DOHH2 (cell line): ENCODE results near the gene VPS54.

ENCODE experiments used
- H3F3A ChIP-seq: fragments of 200-600 bp; sonication (generic), shearing (Covaris generic); 2 replicates; pipeline ENCODE4 v1.6.0; 2016; ENCODE audit warnings: antibody characterized with exemption, mild to moderate bottlenecking; ENCODE audit not compliant: control insufficient read depth, insufficient read depth
- H3K27ac ChIP-seq: fragments of 200-600 bp; sonication (generic); 2 replicates; pipeline ENCODE4 v1.5.1; 2014; ENCODE audit warnings: low read depth, mild to moderate bottlenecking, low read length, moderate library complexity
- H3K27me3 ChIP-seq: fragments of 200-600 bp; sonication (generic); 2 replicates; pipeline ENCODE4 v1.6.1; 2014; ENCODE audit warnings: mild to moderate bottlenecking, low read length, mixed read lengths; ENCODE audit not compliant: control insufficient read depth
- H3K36me3 ChIP-seq: fragments of 200-600 bp; sonication (generic); 2 replicates; pipeline ENCODE4 v1.6.1; 2014; ENCODE audit warnings: mild to moderate bottlenecking, low read length, moderate library complexity, mixed read lengths; ENCODE audit not compliant: control insufficient read depth
- H3K4me1 ChIP-seq: fragments of 200-600 bp; sonication (generic); 2 replicates; pipeline ENCODE4 v1.6.1; 2014; ENCODE audit warnings: mild to moderate bottlenecking, low read length, mixed read lengths; ENCODE audit not compliant: control insufficient read depth
- H3K4me2 ChIP-seq: fragments of 200-600 bp; sonication (generic); 2 replicates; pipeline ENCODE4 v1.6.0; 2014; ENCODE audit warnings: mild to moderate bottlenecking, low read length, moderate library complexity
- H3K4me3 ChIP-seq: fragments of 200-600 bp; sonication (generic); 2 replicates; pipeline ENCODE4 v1.5.1; 2014; ENCODE audit warnings: mild to moderate bottlenecking, low read length, mixed read lengths
- H3K79me2 ChIP-seq: fragments of 200-600 bp; sonication (generic); 2 replicates; pipeline ENCODE4 v1.6.1; 2014; ENCODE audit warnings: mild to moderate bottlenecking, low read length, mixed read lengths; ENCODE audit not compliant: control insufficient read depth
- H3K9me2 ChIP-seq: fragments of 200-600 bp; sonication (generic); replicated peaks from 2 replicates; pipeline ENCODE4 v1.6.1; 2014; ENCODE audit warnings: mild to moderate bottlenecking, low read length, mixed read lengths; ENCODE audit not compliant: control insufficient read depth
- H3K9me3 ChIP-seq: fragments of 200-600 bp; sonication (generic); 2 replicates; pipeline ENCODE4 v1.6.1; 2014; ENCODE audit warnings: antibody characterized with exemption, low read length, mixed read lengths; ENCODE audit not compliant: control insufficient read depth, insufficient read depth
- H4K20me1 ChIP-seq: fragments of 200-600 bp; sonication (generic); 2 replicates; pipeline ENCODE4 v1.6.0; 2014; ENCODE audit warnings: low read depth, mild to moderate bottlenecking, antibody characterized with exemption, low read length, moderate library complexity; ENCODE audit not compliant: control insufficient read depth, insufficient read depth
- EZH2phosphoT487 ChIP-seq: fragments of 200-600 bp; sonication (generic); IDR thresholded peaks from 2 replicates; pipeline ENCODE4 v1.6.1; 2017; ENCODE audit warnings: borderline replicate concordance, mild to moderate bottlenecking, antibody characterized with exemption, low read length, moderate library complexity, mixed read lengths
- TF ChIP-seq, protein P1 (sequence below): fragments of 200-600 bp; sonication (generic); IDR thresholded peaks from one replicate; pipeline ENCODE4 v1.5.1; 2014; ENCODE audit warnings: antibody characterized with exemption, mild to moderate bottlenecking, low read depth, low read length; ENCODE audit not compliant: poor library complexity, severe bottlenecking

VPS54 gene

DNA sequence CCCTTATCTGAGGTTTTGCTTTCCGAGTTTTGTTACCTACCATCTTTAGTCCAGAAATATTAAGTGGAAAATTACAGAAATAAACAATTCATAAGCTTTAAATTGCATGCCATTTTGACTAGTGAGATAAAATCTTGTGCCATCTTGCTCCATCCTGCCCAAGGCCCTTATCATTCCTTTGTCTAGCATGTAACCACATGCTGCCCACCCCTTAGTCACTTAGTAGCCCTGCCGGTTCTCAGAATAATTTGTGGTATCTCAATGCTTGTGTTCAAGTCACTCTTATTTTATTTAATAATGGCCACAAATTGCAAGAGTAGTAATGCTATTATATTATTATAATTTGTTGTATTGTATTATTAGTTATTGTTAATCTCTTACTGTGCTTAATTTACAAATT is 36.8 kb upstream of the VPS54 start:
- H3K79me2 ChIP-seq: peaks cover 15% of the 10 kb centered on the region; the same call in 1 of the 2 replicates

DNA sequence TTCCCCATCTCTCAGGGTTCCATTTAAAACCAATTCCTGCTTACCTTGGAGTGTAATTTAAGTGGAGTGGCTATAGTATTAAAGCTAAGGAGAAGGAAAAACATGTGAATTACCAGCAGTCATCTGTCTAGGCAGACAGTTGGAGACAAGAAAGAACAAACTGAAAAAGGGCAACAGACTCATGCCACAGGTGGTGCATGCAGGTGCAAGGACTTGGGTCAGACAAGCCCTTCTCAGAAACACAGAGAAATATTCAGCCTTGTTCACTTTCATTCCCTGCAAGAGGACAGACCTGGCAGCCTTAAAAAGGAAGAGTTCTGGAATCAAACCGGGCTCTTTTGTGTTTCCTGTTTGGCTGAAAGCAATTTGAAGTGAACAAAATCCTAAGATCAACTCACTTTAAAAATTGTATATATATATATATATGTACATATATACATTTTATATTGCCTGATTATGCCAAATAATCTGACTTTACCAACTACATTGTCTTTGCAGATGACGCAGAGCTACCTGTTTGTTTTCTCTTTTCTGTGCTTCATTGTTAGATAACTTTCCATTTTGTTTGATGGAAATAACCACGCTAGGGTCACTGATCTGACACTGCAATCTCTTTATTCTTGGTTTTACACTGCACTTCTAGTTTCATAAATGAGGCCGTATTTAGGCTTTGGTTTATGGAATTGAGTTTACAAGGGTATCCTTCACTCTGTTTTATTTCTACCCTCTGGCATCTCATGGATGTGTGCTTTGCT is 35.1 kb upstream of the VPS54 start:
- Histone ChIP-seq H3K4me1 (peaks cover 88% of the 10 kb centered on the region), H3K36me3 (peaks cover 17% of the 10 kb centered on the region), H3K4me2 (peak overlapping the region; percentile 58)

More for the DNA sequence above, 36.8 kb upstream of the VPS54 start:
- peaks cover 6% of the 10 kb centered on the region for H3F3A ChIP-seq
- no peak overlapping the region for H3K4me3 ChIP-seq
- H3K4me2 ChIP-seq: no peak overlapping the region
- TF ChIP-seq, protein P1, sequence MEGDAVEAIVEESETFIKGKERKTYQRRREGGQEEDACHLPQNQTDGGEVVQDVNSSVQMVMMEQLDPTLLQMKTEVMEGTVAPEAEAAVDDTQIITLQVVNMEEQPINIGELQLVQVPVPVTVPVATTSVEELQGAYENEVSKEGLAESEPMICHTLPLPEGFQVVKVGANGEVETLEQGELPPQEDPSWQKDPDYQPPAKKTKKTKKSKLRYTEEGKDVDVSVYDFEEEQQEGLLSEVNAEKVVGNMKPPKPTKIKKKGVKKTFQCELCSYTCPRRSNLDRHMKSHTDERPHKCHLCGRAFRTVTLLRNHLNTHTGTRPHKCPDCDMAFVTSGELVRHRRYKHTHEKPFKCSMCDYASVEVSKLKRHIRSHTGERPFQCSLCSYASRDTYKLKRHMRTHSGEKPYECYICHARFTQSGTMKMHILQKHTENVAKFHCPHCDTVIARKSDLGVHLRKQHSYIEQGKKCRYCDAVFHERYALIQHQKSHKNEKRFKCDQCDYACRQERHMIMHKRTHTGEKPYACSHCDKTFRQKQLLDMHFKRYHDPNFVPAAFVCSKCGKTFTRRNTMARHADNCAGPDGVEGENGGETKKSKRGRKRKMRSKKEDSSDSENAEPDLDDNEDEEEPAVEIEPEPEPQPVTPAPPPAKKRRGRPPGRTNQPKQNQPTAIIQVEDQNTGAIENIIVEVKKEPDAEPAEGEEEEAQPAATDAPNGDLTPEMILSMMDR: no peak
- no peak for TF ChIP-seq EZH2phosphoT487
- H3K27me3 ChIP-seq: no peaks in the 10 kb centered on the region
- no peaks in the 10 kb centered on the region for H3K9me2 ChIP-seq
- H3K36me3 ChIP-seq: peaks cover 24% of the 10 kb centered on the region
- H4K20me1 ChIP-seq: no peaks in the 10 kb centered on the region
- no peak overlapping the region for H3K27ac ChIP-seq
- peaks cover 80% of the 10 kb centered on the region for H3K4me1 ChIP-seq
- H3K9me3 ChIP-seq: no peaks in the 10 kb centered on the region

DNA sequence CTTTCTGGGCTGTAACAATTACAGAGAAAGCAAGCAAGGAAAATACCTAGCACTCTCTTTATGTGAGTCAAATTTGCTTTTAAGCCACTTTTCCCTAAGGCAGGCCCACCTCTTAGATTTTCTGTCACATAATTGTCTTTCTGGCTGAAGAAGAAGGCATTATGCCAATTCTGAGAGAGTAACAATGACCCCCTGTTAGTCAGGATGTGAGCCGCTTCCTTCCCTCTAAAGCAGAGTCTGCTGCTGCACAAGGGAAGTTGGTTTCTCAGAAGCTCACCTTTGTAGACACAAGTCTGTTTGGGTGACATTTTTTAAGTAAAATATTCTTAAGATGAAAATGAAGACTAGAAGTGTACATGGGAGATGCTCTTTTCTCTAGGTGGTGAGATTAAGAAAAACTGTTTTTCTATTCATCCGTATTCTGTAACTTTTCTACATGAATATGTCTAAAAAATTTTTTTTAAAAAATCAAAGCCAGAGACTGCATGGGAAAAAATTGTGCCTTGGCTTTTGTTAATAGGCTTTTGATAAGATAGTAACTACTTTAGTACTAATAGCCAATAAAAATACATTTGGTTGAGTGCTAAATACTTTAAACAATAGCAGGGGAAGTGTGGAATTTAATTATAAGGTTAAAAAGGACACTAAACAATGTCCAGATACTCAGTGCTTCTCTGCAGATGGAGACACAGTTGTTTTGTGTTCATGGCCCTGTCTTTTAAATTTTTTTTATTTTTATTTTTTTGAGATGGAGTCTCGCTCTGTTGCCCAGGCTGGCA is 33.4 kb upstream of the VPS54 start:
- Histone ChIP-seq H3K4me1 (peaks cover 75% of the 10 kb centered on the region), H4K20me1 (no peaks in the 10 kb centered on the region), H3K9me3 (no peaks in the 10 kb centered on the region), H3K79me2 (peaks cover 15% of the 10 kb centered on the region), H3F3A (peaks cover 6% of the 10 kb centered on the region), H3K27me3 (no peaks in the 10 kb centered on the region), H3K9me2 (no peaks in the 10 kb centered on the region), H3K36me3 (peaks cover 13% of the 10 kb centered on the region), H3K4me3 (peak overlapping the region; percentile 42), H3K27ac (peak overlapping the region; percentile 67), H3K4me2 (peak overlapping the region; percentile 58)
- no peak for TF ChIP-seq EZH2phosphoT487
- TF ChIP-seq, protein P1: no peak

More for the DNA sequence above, 35.1 kb upstream of the VPS54 start:
- Histone ChIP-seq H3K27me3 (no peaks in the 10 kb centered on the region), H3K9me2 (no peaks in the 10 kb centered on the region), H3F3A (peaks cover 6% of the 10 kb centered on the region), H3K79me2 (peaks cover 15% of the 10 kb centered on the region), H4K20me1 (no peaks in the 10 kb centered on the region), H3K4me3 (peak overlapping the region; percentile 42), H3K27ac (peak overlapping the region; percentile 67), H3K9me3 (no peaks in the 10 kb centered on the region)
- TF ChIP-seq EZH2phosphoT487: no peak
- TF ChIP-seq, protein P1: no peak
